H1 (cell line): ENCODE measurements around the gene SLC6A17. TPM values are rescaled to one million over a fixed set of nuclear protein-coding genes. Genes with fewer than 3 reads are reported as not detected.
A peak's percentile ranks its signal among the peaks of the same experiment; 100 is the strongest.

ENCODE experiments used
- ASH2L ChIP-seq: fragments of 200-600, 300-600 bp; sonication (generic); IDR thresholded peaks from one replicate; pipeline ENCODE4 v1.7.1; 2017; ENCODE audit warnings: low read length
- BRCA1 ChIP-seq: IDR thresholded peaks from 2 replicates; pipeline ENCODE4 v1.6.1; 2012; ENCODE audit warnings: low read depth, low read length, improper control_type of control experiment
- CHD1 ChIP-seq: IDR thresholded peaks from 2 replicates; pipeline ENCODE4 v1.6.1; 2012; ENCODE audit warnings: low read depth, low read length, improper control_type of control experiment
- CHD2 ChIP-seq: IDR thresholded peaks from 2 replicates; pipeline ENCODE4 v1.6.1; 2012; ENCODE audit warnings: low read length, improper control_type of control experiment
- CREB1 ChIP-seq: IDR thresholded peaks from 2 replicates; pipeline ENCODE4 v1.6.1; 2012; ENCODE audit warnings: inconsistent platforms
- CTBP2 ChIP-seq: IDR thresholded peaks from 2 replicates; pipeline ENCODE4 v1.7.0; 2011; ENCODE audit warnings: borderline replicate concordance, mild to moderate bottlenecking, moderate library complexity, mixed read lengths, low read length; ENCODE audit not compliant: insufficient read depth, insufficient read length
- E2F6 ChIP-seq: IDR thresholded peaks from 2 replicates; pipeline ENCODE4 v1.6.1; 2012; ENCODE audit warnings: inconsistent platforms
- EGR1 ChIP-seq: IDR thresholded peaks from 2 replicates; pipeline ENCODE4 v1.6.1; 2011; ENCODE audit warnings: low read depth, low read length, borderline replicate concordance
- FOSL1 ChIP-seq: IDR thresholded peaks from 2 replicates; pipeline ENCODE4 v1.6.1; 2011; ENCODE audit warnings: mild to moderate bottlenecking, low read depth, low read length, moderate library complexity; ENCODE audit not compliant: insufficient read depth
- GABPA ChIP-seq: IDR thresholded peaks from 2 replicates; pipeline ENCODE4 v1.6.1; 2011; ENCODE audit warnings: mild to moderate bottlenecking, low read length, moderate library complexity, borderline replicate concordance; ENCODE audit not compliant: insufficient read depth
- JUN ChIP-seq: IDR thresholded peaks from 2 replicates; pipeline ENCODE4 v1.6.1; 2011; ENCODE audit warnings: low read depth, mild to moderate bottlenecking, improper control_type of control experiment, low read length
- JUND ChIP-seq: IDR thresholded peaks from 2 replicates; pipeline ENCODE4 v1.6.1; 2011; ENCODE audit warnings: mild to moderate bottlenecking, improper control_type of control experiment, low read length
- KDM1A ChIP-seq: fragments of 200-600, 300-600 bp; sonication (generic); IDR thresholded peaks from 2 replicates; pipeline ENCODE4 v1.7.1; 2016; ENCODE audit warnings: mild to moderate bottlenecking, low read length, borderline replicate concordance
- NRF1 ChIP-seq: IDR thresholded peaks from 2 replicates; pipeline ENCODE4 v1.6.1; 2011; ENCODE audit warnings: mild to moderate bottlenecking, low read depth, low read length, improper control_type of control experiment
- RFX5 ChIP-seq: IDR thresholded peaks from 2 replicates; pipeline ENCODE4 v1.6.1; 2011; ENCODE audit warnings: low read depth, low read length, improper control_type of control experiment, borderline replicate concordance
- RXRA ChIP-seq: IDR thresholded peaks from 2 replicates; pipeline ENCODE4 v1.6.1; 2011; ENCODE audit warnings: low read depth, mild to moderate bottlenecking, low read length, moderate library complexity; ENCODE audit not compliant: insufficient read depth
- SIRT6 ChIP-seq: IDR thresholded peaks from one replicate; pipeline ENCODE4 v1.7.1; 2012; ENCODE audit warnings: low read length, inconsistent platforms
- SP1 ChIP-seq: IDR thresholded peaks from 2 replicates; pipeline ENCODE4 v1.6.1; 2011; ENCODE audit warnings: low read depth, low read length
- SP2 ChIP-seq: IDR thresholded peaks from 2 replicates; pipeline ENCODE4 v1.6.1; 2012; ENCODE audit warnings: mild to moderate bottlenecking, low read length, inconsistent platforms
- SP4 ChIP-seq: IDR thresholded peaks from 2 replicates; pipeline ENCODE4 v1.6.1; 2012; ENCODE audit warnings: low read length, inconsistent platforms
- SRF ChIP-seq: IDR thresholded peaks from 2 replicates; pipeline ENCODE4 v1.6.1; 2011; ENCODE audit warnings: mild to moderate bottlenecking, low read depth, low read length, moderate library complexity
- SUZ12 ChIP-seq: fragments of 200-600 bp; sonication (generic); IDR thresholded peaks from 2 replicates; pipeline ENCODE4 v1.6.1; 2012; ENCODE audit warnings: mild to moderate bottlenecking, inconsistent platforms, low read length, moderate library complexity, mixed read lengths
- TAF7 ChIP-seq: optimal IDR thresholded peaks from 2 replicates; pipeline ENCODE3; 2011; ENCODE audit warnings: low read depth, mild to moderate bottlenecking, inconsistent platforms, low read length, moderate library complexity, borderline replicate concordance
- TEAD4 ChIP-seq: IDR thresholded peaks from 2 replicates; pipeline ENCODE4 v1.6.1; 2012; ENCODE audit warnings: low read depth, low read length, inconsistent platforms, mixed read lengths
- ZNF274 ChIP-seq: IDR thresholded peaks from 2 replicates; pipeline ENCODE4 v1.7.0; 2012; ENCODE audit warnings: low read length, borderline replicate concordance; ENCODE audit errors: extremely low read depth
- polyA plus RNA-seq, 7 experiments: library from polyadenylated mRNA; depleted of rRNA in 3 of 7; stranded (reverse) in 5 of 7; unstranded in 2 of 7; fragments of >200 nt in 5 of 7; fragments of 200-250 nt in 2 of 7; gene quantifications; 1 replicate in 5 of 7; 2 replicates in 1 of 7; 4 replicates in 1 of 7; pipeline versions ENCODE4 v1.2.1 to v1.2.3, GENCODE V29; 2011 to 2013; ENCODE audit warnings: missing spikeins in 2 of 7, mixed read lengths in 2 of 7
- total RNA-seq: library from RNA; stranded (reverse); fragmentation: NEBNext Ultra II Directional; extraction: Animal tissue kit (Norgen Biotek cat#: 25700); gene quantifications from 2 replicates; pipeline ENCODE4 v1.2.1, GENCODE V29; 2021
- TF ChIP-seq, protein P1 (sequence below): IDR thresholded peaks from 2 replicates; pipeline ENCODE4 v1.6.1; 2011; ENCODE audit warnings: low read depth, mild to moderate bottlenecking, low read length; ENCODE audit not compliant: insufficient read depth

Gene SLC6A17
- total and polyA plus RNA-seq, 2 of the 8 experiments (the other 6 are each of a cell fraction or from before 2014, with no cell fraction given) = 0.15 to 0.28 TPM

DNA sequence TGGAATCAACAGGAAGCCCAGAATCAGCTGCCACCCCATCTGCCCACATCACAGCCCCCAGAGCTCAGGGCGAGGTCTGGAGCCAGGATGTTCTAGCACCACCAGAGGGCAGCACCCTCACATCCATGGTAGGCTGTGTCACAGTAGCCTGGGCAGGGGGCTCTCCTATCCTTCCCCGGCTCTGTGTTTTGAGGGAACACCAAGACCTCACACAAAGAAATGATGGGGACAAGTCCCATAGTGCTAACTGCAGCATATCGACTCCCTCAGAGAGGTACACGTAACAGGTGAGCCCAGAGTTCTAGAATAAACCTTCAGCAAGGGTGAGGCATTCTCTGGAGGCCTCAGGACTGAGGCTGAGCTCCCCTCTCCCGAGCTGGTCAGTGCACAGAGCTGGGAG is 57.5 kb downstream of the SLC6A17 start (continued):
- TF ChIP-seq SP4 (no peak), FOSL1 (no peak), NRF1 (no peak), JUND (peak; percentile 54), RXRA (no peak), SP1 (no peak), BRCA1 (no peak), JUN (no peak), CTBP2 (no peak), SRF (no peak), EGR1 (no peak), CHD2 (no peak), RFX5 (no peak), SUZ12 (no peak), TEAD4 (no peak), SP2 (no peak), KDM1A (no peak), SIRT6 (no peak), TAF7 (no peak), CHD1 (no peak), ZNF274 (no peak), E2F6 (no peak), CREB1 (peak; percentile 27; the same call in 1 of the 2 replicates), ASH2L (no peak), GABPA (no peak)
- TF ChIP-seq, protein P1, sequence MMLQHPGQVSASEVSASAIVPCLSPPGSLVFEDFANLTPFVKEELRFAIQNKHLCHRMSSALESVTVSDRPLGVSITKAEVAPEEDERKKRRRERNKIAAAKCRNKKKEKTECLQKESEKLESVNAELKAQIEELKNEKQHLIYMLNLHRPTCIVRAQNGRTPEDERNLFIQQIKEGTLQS = no peak
